HTR-8/SVneo (cell line): Measurements from ENCODE around the gene PLXNB1.
"Not testable (repeated sequence)": the region's sequence is repeated elsewhere in the genome, so short reads cannot be mapped to it uniquely, and the experiment has no call there.

Experiments
- DNase-seq: peaks from one replicate; pipeline ENCODE4 v3.0.0; 2011; ENCODE audit warnings: low spot score, mixed read lengths; ENCODE audit not compliant: insufficient read length
- FAIRE-seq: peaks from 2 replicates; lab custom pipeline; 2011; peaks lifted over from hg19 to GRCh38; lab: Jason Lieb, UNC

PLXNB1 gene

GRCh38 chr3:48410205-48411040 lies 19.5 kb downstream of the PLXNB1 start:
- no peak for FAIRE-seq
- no peak for DNase-seq

- no peak for FAIRE-seq
- no peak for DNase-seq
These were observed 20.3 kb downstream of the PLXNB1 start for GRCh38 chr3:48409291-48410201.

- DNase-seq: no peak
- FAIRE-seq: no peak
These were observed 21.0 kb downstream of the PLXNB1 start for GRCh38 chr3:48408823-48409281.

DNA sequence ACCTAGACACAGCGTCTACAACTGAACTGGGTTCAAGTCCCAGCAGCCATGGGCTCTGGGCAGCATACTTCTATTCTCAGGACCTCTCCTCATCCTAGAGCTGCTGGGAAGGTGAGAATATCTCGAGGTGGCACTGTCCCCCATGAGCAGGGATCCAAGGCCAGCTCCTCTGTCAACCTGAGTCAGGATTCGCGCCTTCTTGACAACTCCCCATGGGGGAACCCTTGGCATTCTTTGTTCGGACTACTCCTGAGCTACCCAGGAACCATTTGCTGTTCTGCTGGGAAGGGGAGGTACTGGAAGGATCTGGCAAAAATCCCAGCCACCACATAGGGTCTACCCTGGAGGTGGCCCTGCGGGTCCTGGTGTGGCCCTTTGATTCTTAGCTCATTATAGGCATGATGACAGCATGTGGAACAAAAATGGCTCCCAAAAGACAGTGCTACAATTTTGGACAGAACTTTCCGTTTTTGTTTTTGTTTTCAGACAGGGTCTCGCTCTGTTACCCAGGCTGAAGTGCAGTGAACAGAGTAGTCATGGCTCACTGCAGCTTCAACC lies 22.3 kb downstream of the PLXNB1 start:
- FAIRE-seq: no peak
- no peak for DNase-seq

DNA sequence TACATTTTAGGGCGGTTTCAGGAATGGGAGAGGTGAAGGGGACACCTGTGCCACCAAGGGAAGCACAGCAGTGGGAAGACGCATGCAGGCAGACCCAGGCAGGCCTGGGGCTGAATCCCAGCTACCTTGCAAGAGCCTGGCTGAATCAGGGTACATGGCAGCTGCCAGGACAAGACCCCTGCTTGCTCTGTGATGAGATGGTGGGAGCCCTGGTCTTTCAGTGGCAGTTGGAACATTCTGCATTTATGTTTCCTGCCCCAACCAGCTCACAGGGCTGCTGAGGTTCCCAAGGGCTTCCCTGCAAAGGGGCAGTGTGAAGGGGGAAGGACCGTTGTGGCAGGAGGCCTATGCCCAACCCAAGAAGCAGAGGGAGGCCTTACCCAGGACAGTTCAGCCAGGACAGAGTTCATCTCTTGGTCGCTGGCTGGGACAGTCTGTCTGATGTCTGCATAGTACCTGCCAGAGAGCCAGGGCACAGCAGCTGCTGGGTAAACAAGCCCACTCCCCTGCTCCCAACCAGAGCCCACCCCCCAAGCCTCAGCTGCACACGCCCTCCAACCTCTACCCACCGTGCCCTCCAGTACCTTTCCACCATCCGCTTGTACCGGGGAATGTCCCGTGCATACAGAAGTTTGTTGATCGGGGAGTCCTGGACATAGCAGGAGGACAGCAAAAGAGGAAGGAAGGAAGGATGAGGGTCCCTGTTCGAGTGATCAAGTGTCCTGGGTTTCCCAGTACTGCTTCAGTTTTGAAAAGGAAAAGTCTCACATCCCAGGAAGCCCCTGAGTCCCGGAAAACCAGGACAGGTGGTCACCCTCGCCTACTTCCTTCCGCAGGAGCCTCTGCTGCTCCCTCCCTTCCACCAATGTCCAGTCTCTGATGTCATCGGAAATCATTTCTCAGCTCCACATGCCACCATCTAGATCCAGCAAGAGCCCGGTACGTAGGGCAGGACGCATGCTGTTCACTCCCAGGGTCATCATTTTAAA lies 23.1 kb downstream of the PLXNB1 start:
- FAIRE-seq: no peak
- no peak for DNase-seq

- FAIRE-seq: no peak
- no peak for DNase-seq
These were observed 23.9 kb downstream of the PLXNB1 start for GRCh38 chr3:48405971-48406370.

- FAIRE-seq (no peak), DNase-seq (no peak)
These were observed 24.5 kb downstream of the PLXNB1 start for GRCh38 chr3:48405343-48405881.

- DNase-seq (no peak), FAIRE-seq (no peak)
These were observed 25.2 kb downstream of the PLXNB1 start for GRCh38 chr3:48404440-48405342.

DNA sequence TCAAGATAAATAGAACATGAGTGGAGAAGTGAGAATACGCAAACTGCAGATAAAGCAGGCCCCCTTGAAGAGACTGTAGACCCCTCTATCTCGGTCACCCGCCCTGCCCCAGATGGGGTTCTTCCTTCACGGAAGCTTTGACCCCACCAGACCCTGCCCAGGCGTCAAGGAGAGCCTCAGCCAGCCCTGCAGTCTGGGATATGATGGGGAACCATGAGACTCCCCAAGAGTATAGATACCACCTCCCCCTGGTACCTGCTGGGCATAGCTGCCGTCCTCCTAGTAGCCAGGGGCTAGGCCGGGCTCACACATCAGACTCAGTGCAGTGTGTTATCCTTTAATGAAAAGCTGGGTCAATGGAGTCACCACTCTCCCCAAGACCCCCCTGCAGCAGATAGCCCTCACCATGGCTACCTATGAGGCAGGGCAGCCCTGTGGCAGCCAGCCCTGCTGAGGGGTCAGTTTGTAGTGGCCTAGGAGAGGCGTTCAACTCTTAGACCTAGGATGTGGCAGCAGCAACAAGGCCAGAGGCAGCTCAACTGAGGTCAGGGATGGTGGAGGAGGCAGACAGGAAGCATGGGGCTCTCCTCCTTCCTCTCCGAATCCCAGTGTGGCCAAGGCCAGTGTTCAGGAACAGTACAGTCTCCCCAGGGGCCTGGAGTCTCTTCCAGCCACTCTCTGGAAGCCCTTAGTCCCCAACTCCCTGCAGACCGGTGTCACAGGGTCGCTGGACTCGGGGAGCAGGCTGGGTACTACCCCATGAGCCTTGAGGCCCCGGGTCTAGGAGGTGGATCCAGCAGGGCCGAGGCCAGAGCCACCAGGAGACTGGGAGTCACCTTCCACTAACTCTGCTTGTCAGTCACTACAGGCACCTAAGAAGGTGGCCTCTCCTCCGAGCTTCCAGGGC lies 26.1 kb downstream of the PLXNB1 start:
- DNase-seq (no peak), FAIRE-seq (no peak)

- FAIRE-seq (no peak), DNase-seq (no peak)
These were observed 27.0 kb downstream of the PLXNB1 start for GRCh38 chr3:48402907-48403306.

DNA sequence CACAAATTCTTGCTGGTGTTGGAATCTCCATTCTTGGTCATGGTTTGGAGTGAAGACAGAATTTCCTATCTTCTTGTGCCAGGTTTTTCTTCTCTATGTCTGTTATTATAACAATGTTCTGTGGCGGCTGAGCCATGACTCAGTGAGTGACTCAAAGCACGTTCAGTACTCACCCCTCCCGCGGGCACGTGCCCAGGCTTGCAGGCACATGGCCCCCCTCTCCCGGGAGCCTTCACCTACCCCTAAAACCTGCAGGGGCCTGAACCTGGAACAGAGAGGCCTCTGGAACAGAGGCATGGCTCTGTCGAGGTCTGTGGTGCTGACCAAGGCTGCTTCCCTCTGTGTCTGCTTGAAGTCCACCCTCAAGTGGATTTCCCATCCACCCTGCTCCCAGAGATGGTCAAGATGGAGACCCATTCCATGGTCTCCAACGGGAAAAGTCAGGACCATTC lies 27.6 kb downstream of the PLXNB1 start:
- FAIRE-seq (peak; percentile 70), DNase-seq (peak; percentile 62)

- FAIRE-seq, DNase-seq: not testable (repeated sequence)
These were observed 28.4 kb downstream of the PLXNB1 start for GRCh38 chr3:48401434-48401901.

- FAIRE-seq (no peak), DNase-seq (peak; percentile 71)
These were observed 29.0 kb downstream of the PLXNB1 start for GRCh38 chr3:48400824-48401433.

DNA sequence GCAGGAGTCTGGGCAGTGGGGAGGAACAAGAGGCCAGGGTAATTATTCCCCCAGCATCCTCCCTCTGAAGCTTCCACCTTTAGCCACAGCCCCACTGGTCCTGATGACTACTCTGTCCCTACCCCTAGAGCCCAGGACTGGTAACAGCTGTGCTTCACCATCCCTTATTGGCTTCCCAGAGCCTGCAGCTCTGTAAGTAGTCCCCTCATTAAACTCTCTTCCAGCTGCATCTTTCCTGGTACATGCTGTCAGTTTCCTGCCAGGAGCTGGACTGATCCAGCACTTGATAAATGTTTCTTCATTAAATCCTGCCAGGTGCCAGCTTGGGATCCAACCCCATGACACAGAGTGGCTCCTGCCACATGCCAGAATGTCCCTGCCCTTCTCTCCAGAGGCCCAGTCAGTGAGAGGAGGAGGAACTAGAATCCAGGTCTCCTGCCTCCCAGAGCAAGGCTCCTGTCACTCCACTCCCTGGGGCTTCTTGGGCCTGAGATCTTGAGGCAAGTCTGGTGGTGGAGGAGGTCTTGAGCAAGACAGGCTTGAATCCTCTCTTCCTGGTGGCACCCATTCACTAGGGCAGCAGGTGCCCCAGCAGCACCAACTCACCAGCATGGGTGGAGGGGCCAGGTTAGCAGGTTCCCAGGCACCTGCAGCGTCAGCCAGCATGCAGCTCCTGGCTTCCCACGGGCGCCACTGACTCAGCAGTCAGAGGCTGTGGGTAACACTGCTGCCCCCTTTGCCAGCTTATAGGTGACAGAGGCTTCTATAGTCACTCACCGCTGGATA lies 30.3 kb downstream of the PLXNB1 start:
- no peak for DNase-seq
- no peak for FAIRE-seq

GRCh38 chr3:48398701-48399386 lies 31.0 kb downstream of the PLXNB1 start:
- FAIRE-seq: no peak
- no peak for DNase-seq
